CD4-positive, alpha-beta T cell (primary cell): ENCODE data around the gene SOS2. TPM values are rescaled to one million over a fixed set of nuclear protein-coding genes. Genes with fewer than 3 reads are reported as not detected.

Source experiments
- ATAC-seq: fragments of 200-7000 bp; cut with Tn5 transposase; one replicate; pipeline ENCODE4 v1.10.0; 2022; ENCODE audit warnings: mild to moderate bottlenecking; ENCODE audit not compliant: poor library complexity
- CTCF ChIA-PET: fragments of 350-600 bp; sonication (Branson Sonifier 250); formaldehyde crosslinking; loops from one replicate; lab custom pipeline; 2021; ENCODE audit warnings: antibody characterized with exemption, inconsistent platforms; lab: Charles Lee
- POLR2A ChIA-PET: fragments of 350-600 bp; sonication (Branson Sonifier 250); formaldehyde crosslinking; loops from one replicate; lab custom pipeline; 2021; ENCODE audit warnings: antibody characterized with exemption, inconsistent platforms; lab: Charles Lee
- DNase-seq, 14 experiments: peaks; one replicate each; pipeline ENCODE4 v3.0.0-alpha.2; 2013 to 2020; ENCODE audit warnings: mixed read lengths in 2 of 14
- H3K27ac ChIP-seq, 2 donors: one replicate each; pipeline versions ENCODE4 v1.5.1 to v1.7.0; 2013; ENCODE audit warnings: low read length in 2 of 2, low read depth in 1 of 2, mild to moderate bottlenecking in 1 of 2
- H3K27me3 ChIP-seq, 2 experiments: 1 replicate in 1 of 2; 2 replicates in 1 of 2; pipeline versions ENCODE4 v1.6.1 to v1.7.0; 2013; ENCODE audit warnings: low read length in 2 of 2, control low read depth in 1 of 2, mild to moderate bottlenecking in 1 of 2, moderate library complexity in 1 of 2; ENCODE audit not compliant: insufficient read depth in 2 of 2, control insufficient read depth in 1 of 2
- H3K36me3 ChIP-seq: one replicate; pipeline ENCODE4 v1.6.1; 2013; ENCODE audit warnings: low read length, control low read depth; ENCODE audit not compliant: insufficient read depth
- H3K4me1 ChIP-seq: one replicate; pipeline ENCODE4 v1.6.1; 2013; ENCODE audit warnings: low read length, control low read depth; ENCODE audit not compliant: insufficient read depth
- H3K4me3 ChIP-seq: one replicate; pipeline ENCODE4 v1.5.1; 2013; ENCODE audit warnings: mild to moderate bottlenecking, low read length, moderate library complexity
- H3K9me3 ChIP-seq, 2 experiments: 1 replicate in 1 of 2; 2 replicates in 1 of 2; pipeline versions ENCODE4 v1.6.1 to v1.7.0; 2013; ENCODE audit warnings: low read length in 2 of 2, mild to moderate bottlenecking in 2 of 2, control low read depth in 1 of 2, moderate library complexity in 1 of 2; ENCODE audit not compliant: control insufficient read depth in 1 of 2, insufficient read depth in 1 of 2
- H3K27ac Mint-ChIP-seq: one replicate; pipeline ENCODE4 v1.8.0; 2020; ENCODE audit warnings: mixed read lengths
- H3K27me3 Mint-ChIP-seq: one replicate; pipeline ENCODE4 v1.8.0; 2021; ENCODE audit warnings: mixed read lengths
- H3K36me3 Mint-ChIP-seq: one replicate; pipeline ENCODE4 v1.8.0; 2021; ENCODE audit warnings: low read depth, mixed read lengths
- H3K4me1 Mint-ChIP-seq: one replicate; pipeline ENCODE4 v1.8.0; 2021; ENCODE audit warnings: low read depth, mixed read lengths
- H3K4me3 Mint-ChIP-seq: one replicate; pipeline ENCODE4 v1.8.0; 2020; ENCODE audit warnings: mild to moderate bottlenecking, mixed read lengths
- H3K9me3 Mint-ChIP-seq: one replicate; pipeline ENCODE4 v1.8.0; 2020; ENCODE audit warnings: mixed read lengths
- intact Hi-C, 2 experiments: fragments of 100-400 bp; cut with DNase I in 1 of 2; cut with micrococcal nuclease in 1 of 2; formaldehyde crosslinking; loops; one replicate each; pipeline versions ENCODE4 v1.15.1 to v1.9.0; 2023 to 2025; cut with DNase I, micrococcal nuclease
- total RNA-seq, 174 experiments: library from RNA in 2 of 174; stranded (reverse) in 2 of 174; gene quantifications; one replicate each; pipeline ENCODE4 v1.2.3 and lab custom pipeline; 2021 to 2026
- TF ChIP-seq, protein P1 (sequence below): fragments of 200-600 bp; IDR thresholded peaks from one replicate; pipeline ENCODE4 v1.8.0; 2022; ENCODE audit warnings: antibody characterized with exemption, mild to moderate bottlenecking

SOS2 gene
- total RNA-seq, 2 experiments from 2014 or later: 53.8 to 56.7 TPM

DNA sequence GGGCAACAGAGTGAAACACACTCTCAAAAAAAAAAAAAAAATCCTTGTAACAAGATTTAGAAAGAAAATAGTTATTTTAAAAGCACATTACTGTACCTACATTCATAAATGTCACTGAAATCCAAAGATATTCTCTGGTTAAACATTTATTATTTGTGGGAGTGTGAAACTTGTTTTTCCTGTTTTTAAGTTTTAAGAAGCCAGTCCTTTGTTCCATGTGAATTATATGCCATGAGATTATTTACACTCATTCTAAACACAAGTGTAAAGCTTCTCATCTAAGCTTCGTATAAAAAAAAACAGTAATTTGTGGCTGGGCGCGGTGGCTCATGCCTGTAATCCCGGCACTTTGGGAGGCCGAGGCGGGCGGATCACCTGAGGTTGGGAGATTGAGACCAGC is 130.0 kb downstream of the SOS2 start:
- H3K4me3 Mint-ChIP-seq: no peak overlapping the region
- POLR2A ChIA-PET: interaction anchor here (0.6 to 8.3 kb wide), 6 partner anchors 13 to 239 kb away, joined by 3 to 61 read pairs (median 4); partner anchors contain the start of gene VCPKMT
- ATAC-seq (no peak), DNase-seq (no peak)
- no peak overlapping the region for H3K27ac Mint-ChIP-seq
- H3K27ac ChIP-seq: no peak overlapping the region
- no peaks in the 10 kb centered on the region for H3K9me3 ChIP-seq
- peaks cover 7% of the 10 kb centered on the region for H3K36me3 Mint-ChIP-seq
- H3K27me3 ChIP-seq: no peaks in the 10 kb centered on the region
- no peak overlapping the region for H3K4me3 ChIP-seq
- peaks cover 33% of the 10 kb centered on the region for H3K4me1 ChIP-seq
- TF ChIP-seq, protein P1, sequence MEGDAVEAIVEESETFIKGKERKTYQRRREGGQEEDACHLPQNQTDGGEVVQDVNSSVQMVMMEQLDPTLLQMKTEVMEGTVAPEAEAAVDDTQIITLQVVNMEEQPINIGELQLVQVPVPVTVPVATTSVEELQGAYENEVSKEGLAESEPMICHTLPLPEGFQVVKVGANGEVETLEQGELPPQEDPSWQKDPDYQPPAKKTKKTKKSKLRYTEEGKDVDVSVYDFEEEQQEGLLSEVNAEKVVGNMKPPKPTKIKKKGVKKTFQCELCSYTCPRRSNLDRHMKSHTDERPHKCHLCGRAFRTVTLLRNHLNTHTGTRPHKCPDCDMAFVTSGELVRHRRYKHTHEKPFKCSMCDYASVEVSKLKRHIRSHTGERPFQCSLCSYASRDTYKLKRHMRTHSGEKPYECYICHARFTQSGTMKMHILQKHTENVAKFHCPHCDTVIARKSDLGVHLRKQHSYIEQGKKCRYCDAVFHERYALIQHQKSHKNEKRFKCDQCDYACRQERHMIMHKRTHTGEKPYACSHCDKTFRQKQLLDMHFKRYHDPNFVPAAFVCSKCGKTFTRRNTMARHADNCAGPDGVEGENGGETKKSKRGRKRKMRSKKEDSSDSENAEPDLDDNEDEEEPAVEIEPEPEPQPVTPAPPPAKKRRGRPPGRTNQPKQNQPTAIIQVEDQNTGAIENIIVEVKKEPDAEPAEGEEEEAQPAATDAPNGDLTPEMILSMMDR: no peak
- intact Hi-C loops: no loop called here
- H3K36me3 ChIP-seq: peaks cover 6% of the 10 kb centered on the region
- no peaks in the 10 kb centered on the region for H3K27me3 Mint-ChIP-seq
- CTCF ChIA-PET: interaction anchor here (0.6 to 3.4 kb wide), 6 partner anchors 19 to 634 kb away, joined by 3 to 10 read pairs (median 3); no protein-coding TSS in a partner anchor
- no peaks in the 10 kb centered on the region for H3K9me3 Mint-ChIP-seq
- H3K4me1 Mint-ChIP-seq: peaks cover 63% of the 10 kb centered on the region

DNA sequence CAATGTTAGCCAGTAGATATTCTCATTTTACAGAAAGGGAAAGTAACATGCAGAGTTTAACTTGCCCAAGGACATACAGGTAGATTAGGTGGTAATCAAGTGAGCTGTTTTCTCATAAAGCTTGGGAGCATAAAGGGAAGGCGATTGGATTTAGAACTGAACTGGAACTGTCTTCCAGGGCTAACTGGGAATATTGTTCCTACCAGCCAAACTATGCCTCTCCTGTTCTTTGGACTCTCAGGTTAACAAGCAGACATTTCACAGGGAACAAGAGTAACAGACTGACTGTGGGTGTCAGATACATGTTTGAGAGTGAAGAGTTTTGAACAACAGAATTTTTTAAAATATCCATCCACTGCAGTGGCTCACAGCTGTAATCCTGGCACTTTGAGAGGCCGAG is 130.6 kb downstream of the SOS2 start:
- peak overlapping the region; percentile 79 for H3K27ac Mint-ChIP-seq
- H3K4me3 Mint-ChIP-seq: no peak overlapping the region
- peaks cover 69% of the 10 kb centered on the region for H3K4me1 Mint-ChIP-seq
- TF ChIP-seq, protein P1: no peak
- peaks cover 37% of the 10 kb centered on the region for H3K4me1 ChIP-seq
- no peaks in the 10 kb centered on the region for H3K27me3 ChIP-seq
- H3K9me3 Mint-ChIP-seq: no peaks in the 10 kb centered on the region
- peaks cover 7% of the 10 kb centered on the region for H3K36me3 Mint-ChIP-seq
- CTCF ChIA-PET: interaction anchor here (0.6 to 3.4 kb wide), 5 partner anchors 19 to 248 kb away, joined by 3 to 10 read pairs (median 3); partner anchors contain the start of gene NEMF
- H3K27ac ChIP-seq: no peak overlapping the region
- H3K4me3 ChIP-seq: no peak overlapping the region
- no peak for ATAC-seq
- intact Hi-C loops: no loop called here
- DNase-seq: no peak
- H3K36me3 ChIP-seq: peaks cover under 1% of the 10 kb centered on the region
- no peaks in the 10 kb centered on the region for H3K27me3 Mint-ChIP-seq
- POLR2A ChIA-PET: interaction anchor here (0.7 to 8.3 kb wide), 4 partner anchors 13 to 238 kb away, joined by 3 to 61 read pairs (median 4); no protein-coding TSS in a partner anchor
- no peaks in the 10 kb centered on the region for H3K9me3 ChIP-seq

DNA sequence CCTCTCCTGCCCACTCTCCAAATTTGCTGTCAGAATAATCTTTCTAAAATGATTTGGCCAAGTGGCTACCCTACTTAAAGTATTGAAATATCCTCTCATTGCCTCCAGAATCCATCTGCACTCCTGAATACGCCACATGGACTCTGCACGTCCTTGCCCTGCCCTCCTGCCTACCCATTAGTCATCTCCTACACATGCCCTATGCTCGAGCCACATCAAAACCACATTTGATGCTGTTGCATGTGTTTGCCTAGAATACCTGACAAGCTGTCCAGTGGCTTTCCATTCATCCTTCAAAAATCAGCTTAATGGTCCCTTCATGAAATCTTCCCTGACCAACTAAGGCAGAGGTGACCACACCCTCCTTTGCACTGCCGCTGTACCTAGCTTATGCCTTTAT is 132.0 kb downstream of the SOS2 start:
- Mint-ChIP-seq H3K4me1 (peaks cover 64% of the 10 kb centered on the region), H3K4me3 (peak overlapping the region; percentile 12), H3K27me3 (no peaks in the 10 kb centered on the region), H3K9me3 (no peaks in the 10 kb centered on the region), H3K36me3 (peaks cover 7% of the 10 kb centered on the region), H3K27ac (peak overlapping the region; percentile 79)
- TF ChIP-seq, protein P1: no peak
- Histone ChIP-seq H3K9me3 (no peaks in the 10 kb centered on the region), H3K36me3 (no peaks in the 10 kb centered on the region), H3K27me3 (no peaks in the 10 kb centered on the region), H3K4me1 (peaks cover 47% of the 10 kb centered on the region), H3K27ac (no peak overlapping the region), H3K4me3 (no peak overlapping the region)
- no peak for ATAC-seq
- ChIA-PET CTCF (interaction anchor here (0.6 to 3.4 kb wide), 3 partner anchors 13 to 246 kb away, joined by 3 to 10 read pairs (median 3); no protein-coding TSS in a partner anchor), POLR2A (interaction anchor here (1.1 to 8.3 kb wide), 5 partner anchors 10 to 237 kb away, joined by 3 to 61 read pairs (median 6); no protein-coding TSS in a partner anchor)
- intact Hi-C loops: loop anchor here in 1 of 2 experiments (2.0 kb wide), 1 partner anchor 15 kb away; no protein-coding TSS in a partner anchor
- DNase-seq: peak in 1 of 14 experiments; percentile 39
